ENCODE results near the gene MMS22L.

MMS22L gene

GRCh38 chr6:97293198-97293696 lies 10.2 kb upstream of the MMS22L start:
- Histone ChIP-seq H3K36me3 (no peaks in the 10 kb centered on the region), H3K9me3 (replicated peaks in 1 of 11) (peaks cover 13 to 26% (median 19%) of the 10 kb centered on the region in 11 experiments), H3K27ac (no peak overlapping the region), H4K20me1 (no peaks in the 10 kb centered on the region), H3K4me3 (no peak overlapping the region), H3K4me2 (no peak overlapping the region), H3K9ac (no peak overlapping the region), H3K4me1 (no peaks in the 10 kb centered on the region), H3K27me3 (no peaks in the 10 kb centered on the region)
- no peak for TF ChIP-seq Cebpa-rat (IDR thresholded peaks at IDR 0.05)

GRCh38 chr6:97292671-97293070 lies 9.7 kb upstream of the MMS22L start:
- Histone ChIP-seq H3K4me1 (no peaks in the 10 kb centered on the region), H3K36me3 (no peaks in the 10 kb centered on the region), H4K20me1 (no peaks in the 10 kb centered on the region), H3K9ac (no peak overlapping the region), H3K4me3 (no peak overlapping the region), H3K9me3 (replicated peaks in 1 of 11) (peaks cover 13 to 26% (median 19%) of the 10 kb centered on the region in 11 experiments), H3K27me3 (no peaks in the 10 kb centered on the region), H3K27ac (no peak overlapping the region), H3K4me2 (no peak overlapping the region)
- TF ChIP-seq Cebpa-rat (IDR thresholded peaks at IDR 0.05) = no peak

GRCh38 chr6:97291896-97292295 lies 8.9 kb upstream of the MMS22L start:
- Histone ChIP-seq H3K9ac (no peak overlapping the region), H3K4me1 (no peaks in the 10 kb centered on the region), H3K27ac (no peak overlapping the region), H3K4me3 (no peak overlapping the region), H3K27me3 (no peaks in the 10 kb centered on the region), H3K9me3 (replicated peaks in 1 of 11) (peaks cover 13 to 23% (median 19%) of the 10 kb centered on the region in 11 experiments), H4K20me1 (no peaks in the 10 kb centered on the region), H3K36me3 (no peaks in the 10 kb centered on the region), H3K4me2 (no peak overlapping the region)
- TF ChIP-seq Cebpa-rat (IDR thresholded peaks at IDR 0.05) = no peak

GRCh38 chr6:97289332-97289731 lies 6.3 kb upstream of the MMS22L start:
- Histone ChIP-seq H3K4me2 (no peak overlapping the region), H3K9ac (no peak overlapping the region), H3K9me3 (replicated peaks in 1 of 11) (peaks cover 13 to 22% (median 19%) of the 10 kb centered on the region in 11 experiments), H3K27me3 (no peaks in the 10 kb centered on the region), H3K4me1 (no peaks in the 10 kb centered on the region), H3K27ac (no peak overlapping the region), H4K20me1 (no peaks in the 10 kb centered on the region), H3K36me3 (no peaks in the 10 kb centered on the region), H3K4me3 (no peak overlapping the region)
- TF ChIP-seq Cebpa-rat (IDR thresholded peaks at IDR 0.05) = no peak

- no peak overlapping the region for H3K4me2 ChIP-seq
- H3K4me1 ChIP-seq = peaks cover 0 to 8% (median 3%) of the 10 kb centered on the region in 10 experiments; a peak in 3 of 20 replicates
- H3K9me3 ChIP-seq (replicated peaks in 1 of 11) = peaks cover 13 to 22% (median 19%) of the 10 kb centered on the region in 11 experiments
- H3K36me3 ChIP-seq = no peaks in the 10 kb centered on the region
- no peak overlapping the region for H3K4me3 ChIP-seq
- H3K27ac ChIP-seq = no peak overlapping the region
- TF ChIP-seq Cebpa-rat (IDR thresholded peaks at IDR 0.05) = no peak
- H3K9ac ChIP-seq = no peak overlapping the region
- H4K20me1 ChIP-seq = no peaks in the 10 kb centered on the region
- no peaks in the 10 kb centered on the region for H3K27me3 ChIP-seq
These were observed 5.2 kb upstream of the MMS22L start for GRCh38 chr6:97288188-97288587.

GRCh38 chr6:97282238-97282725 lies 734 bp downstream of the MMS22L start:
- H3K27ac ChIP-seq = peak overlapping the region in 10 of 11 experiments; percentile 60 to 96 (median 88); a peak in 20 of 22 replicates
- H3K4me1 ChIP-seq = peaks cover 13 to 31% (median 19%) of the 10 kb centered on the region in 10 experiments; a peak in 17 of 20 replicates
- peak overlapping the region; percentile 71 to 97 (median 88) for H3K4me3 ChIP-seq
- H3K9me3 ChIP-seq (replicated peaks in 1 of 11) = no peaks in the 10 kb centered on the region
- no peaks in the 10 kb centered on the region; a peak in 2 of 22 replicates for H4K20me1 ChIP-seq
- no peaks in the 10 kb centered on the region for H3K27me3 ChIP-seq
- peak overlapping the region; percentile 78 to 96 (median 88) for H3K9ac ChIP-seq
- peaks cover 11 to 40% (median 31%) of the 10 kb centered on the region in 11 experiments for H3K36me3 ChIP-seq
- TF ChIP-seq Cebpa-rat (IDR thresholded peaks at IDR 0.05) = no peak
- peak overlapping the region; percentile 82 to 97 (median 88) for H3K4me2 ChIP-seq

GRCh38 chr6:97280766-97281165 lies 2.2 kb downstream of the MMS22L start:
- H3K27ac ChIP-seq = no peak overlapping the region
- peak overlapping the region in 5 of 11 experiments; percentile 51 to 96 (median 88); a peak in 7 of 22 replicates for H3K9ac ChIP-seq
- H3K27me3 ChIP-seq = no peaks in the 10 kb centered on the region
- peaks cover 13 to 31% (median 19%) of the 10 kb centered on the region in 10 experiments; a peak in 17 of 20 replicates for H3K4me1 ChIP-seq
- H3K4me3 ChIP-seq = peak overlapping the region in 8 of 10 experiments; percentile 5 to 97 (median 88); a peak in 9 of 20 replicates
- H3K9me3 ChIP-seq (replicated peaks in 1 of 11) = no peaks in the 10 kb centered on the region
- TF ChIP-seq Cebpa-rat (IDR thresholded peaks at IDR 0.05) = no peak
- H4K20me1 ChIP-seq = peaks cover 0 to 1% (median 0%) of the 10 kb centered on the region in 11 experiments; a peak in 3 of 22 replicates
- H3K4me2 ChIP-seq = peak overlapping the region; percentile 40 to 97 (median 88); a peak in 18 of 22 replicates
- H3K36me3 ChIP-seq = peaks cover 19 to 55% (median 46%) of the 10 kb centered on the region in 11 experiments

- no peak for TF ChIP-seq Cebpa-rat (IDR thresholded peaks at IDR 0.05)
- Histone ChIP-seq H3K9me3 (replicated peaks in 1 of 11) (no peaks in the 10 kb centered on the region), H3K36me3 (peaks cover 55 to 97% (median 88%) of the 10 kb centered on the region in 11 experiments)
These were observed 7.2 kb downstream of the MMS22L start for GRCh38 chr6:97275804-97276203.

GRCh38 chr6:97269821-97270220 lies 13.2 kb downstream of the MMS22L start:
- peaks cover 7 to 21% (median 19%) of the 10 kb centered on the region in 11 experiments for H3K9me3 ChIP-seq (replicated peaks in 1 of 11)
- TF ChIP-seq Cebpa-rat (IDR thresholded peaks at IDR 0.05) = no peak
- H3K36me3 ChIP-seq = peaks cover 60 to 98% (median 88%) of the 10 kb centered on the region in 11 experiments
- H3K27me3 ChIP-seq = no peaks in the 10 kb centered on the region
- no peak overlapping the region for H3K9ac ChIP-seq
- no peak overlapping the region for H3K4me3 ChIP-seq
- no peak overlapping the region for H3K27ac ChIP-seq
- no peak overlapping the region for H3K4me2 ChIP-seq
- H3K4me1 ChIP-seq = no peaks in the 10 kb centered on the region
- peaks cover 0 to 10% (median 0%) of the 10 kb centered on the region in 11 experiments; a peak in 2 of 22 replicates for H4K20me1 ChIP-seq

More at GRCh38 chr6:97275804-97276203, 7.2 kb downstream of the MMS22L start:
- H4K20me1 ChIP-seq = peaks cover 0 to 10% (median 0%) of the 10 kb centered on the region in 11 experiments; a peak in 4 of 22 replicates
- H3K9ac ChIP-seq = no peak overlapping the region
- no peak overlapping the region for H3K4me2 ChIP-seq
- H3K27ac ChIP-seq = no peak overlapping the region
- H3K4me1 ChIP-seq = peaks cover 0 to 10% (median 4%) of the 10 kb centered on the region in 10 experiments; a peak in 14 of 20 replicates
- no peaks in the 10 kb centered on the region for H3K27me3 ChIP-seq
- no peak overlapping the region for H3K4me3 ChIP-seq
